Measurements from ENCODE around the gene EIPR1. TPM values are rescaled to one million over a fixed set of nuclear protein-coding genes. Genes with fewer than 3 reads are reported as not detected.
A peak's percentile ranks its signal among the peaks of the same experiment; 100 is the strongest.
"Not testable (repeated sequence)": the region's sequence is repeated elsewhere in the genome, so short reads cannot be mapped to it uniquely, and the experiment has no call there.

Gene EIPR1
- total RNA-seq, 1 donor from 2014 or later, result 10.9 TPM

GRCh38 chr2:3361518-3362389, 15.9 kb downstream of the EIPR1 start:
- DNase-seq (ENCODE audit: low spot score), result no peak
- no peak for ATAC-seq

- no peak for DNase-seq (ENCODE audit: low spot score)
- no peak for ATAC-seq
Observed at GRCh38 chr2:3357926-3358325, 19.7 kb downstream of the EIPR1 start.

GRCh38 chr2:3357446-3357845, 20.2 kb downstream of the EIPR1 start:
- not testable (repeated sequence) for DNase-seq (ENCODE audit: low spot score); ATAC-seq

GRCh38 chr2:3356799-3357198, 20.8 kb downstream of the EIPR1 start:
- DNase-seq (ENCODE audit: low spot score) (no peak), ATAC-seq (no peak)

GRCh38 chr2:3355951-3356569, 21.6 kb downstream of the EIPR1 start:
- ATAC-seq (no peak), DNase-seq (ENCODE audit: low spot score) (no peak)

- DNase-seq (ENCODE audit: low spot score), result no peak
- ATAC-seq, result no peak
Observed at GRCh38 chr2:3354986-3355385, 22.6 kb downstream of the EIPR1 start.

- DNase-seq (ENCODE audit: low spot score), result no peak
- peak; percentile 48 for ATAC-seq
Observed at GRCh38 chr2:3349211-3349693, 28.4 kb downstream of the EIPR1 start.

GRCh38 chr2:3348767-3349166, 28.9 kb downstream of the EIPR1 start:
- DNase-seq (ENCODE audit: low spot score) (no peak), ATAC-seq (peak; percentile 46)

- no peak for ATAC-seq
- DNase-seq (ENCODE audit: low spot score), result no peak
Observed at GRCh38 chr2:3345621-3346020, 32.0 kb downstream of the EIPR1 start.

GRCh38 chr2:3344897-3345296, 32.7 kb downstream of the EIPR1 start:
- ATAC-seq, result no peak
- DNase-seq (ENCODE audit: low spot score), result no peak

- ATAC-seq (no peak), DNase-seq (ENCODE audit: low spot score) (no peak)
Observed at GRCh38 chr2:3343012-3343411, 34.6 kb downstream of the EIPR1 start.

GRCh38 chr2:3342324-3342723, 35.3 kb downstream of the EIPR1 start:
- no peak for ATAC-seq
- DNase-seq (ENCODE audit: low spot score), result no peak

GRCh38 chr2:3341336-3341735, 36.3 kb downstream of the EIPR1 start:
- DNase-seq (ENCODE audit: low spot score), result no peak
- no peak for ATAC-seq

GRCh38 chr2:3340144-3340543, 37.5 kb downstream of the EIPR1 start:
- DNase-seq (ENCODE audit: low spot score) (no peak), ATAC-seq (no peak)

GRCh38 chr2:3338340-3338739, 39.3 kb downstream of the EIPR1 start:
- ATAC-seq (no peak), DNase-seq (ENCODE audit: low spot score) (no peak)

GRCh38 chr2:3336844-3337243, 40.8 kb downstream of the EIPR1 start:
- DNase-seq (ENCODE audit: low spot score), result no peak
- no peak for ATAC-seq

GRCh38 chr2:3334392-3335345, 42.9 kb downstream of the EIPR1 start:
- ATAC-seq (no peak), DNase-seq (ENCODE audit: low spot score) (no peak)

- DNase-seq (ENCODE audit: low spot score) (no peak), ATAC-seq (no peak)
Observed at GRCh38 chr2:3332133-3332532, 45.5 kb downstream of the EIPR1 start.

GRCh38 chr2:3329491-3329890, 48.1 kb downstream of the EIPR1 start:
- DNase-seq (ENCODE audit: low spot score) (no peak), ATAC-seq (no peak)

GRCh38 chr2:3326871-3327270, 50.7 kb downstream of the EIPR1 start:
- ATAC-seq (no peak), DNase-seq (ENCODE audit: low spot score) (no peak)

- no peak for DNase-seq (ENCODE audit: low spot score)
- ATAC-seq, result no peak
Observed at GRCh38 chr2:3326182-3326537, 51.5 kb downstream of the EIPR1 start.

All from left lobe of liver (tissue), 2 donors.